T-helper 22 cell (primary cell): Measurements from ENCODE around the gene GPN3.
"Not testable (repeated sequence)": the region's sequence is repeated elsewhere in the genome, so short reads cannot be mapped to it uniquely, and the experiment has no call there.

Experiments used
- DNase-seq: peaks from one replicate; pipeline ENCODE4 v3.0.0-alpha.2; 2020; ENCODE audit warnings: low read depth

The GPN3 gene

GRCh38 chr12:110444455-110444854, 23.6 kb downstream of the GPN3 start:
- DNase-seq = no peak

DNA sequence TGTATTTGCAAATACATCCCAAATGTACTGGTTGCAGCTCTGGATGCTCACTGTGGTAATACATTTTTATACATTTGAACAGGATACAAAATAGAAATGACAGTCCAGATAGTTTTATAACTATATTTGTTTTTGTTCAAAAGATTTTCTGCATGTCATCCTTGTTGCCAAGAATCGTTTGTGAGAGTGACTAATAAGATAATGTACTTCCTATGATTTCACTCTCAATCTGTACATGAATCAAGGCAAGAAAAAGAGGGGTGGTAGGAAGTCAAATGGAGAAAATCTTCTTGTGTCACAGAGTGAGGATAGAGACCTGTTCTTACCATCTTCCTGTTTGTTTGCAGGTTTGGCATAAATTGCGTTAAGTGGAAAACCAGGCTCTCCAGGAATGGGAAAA, 31.8 kb downstream of the GPN3 start:
- no peak for DNase-seq

DNA sequence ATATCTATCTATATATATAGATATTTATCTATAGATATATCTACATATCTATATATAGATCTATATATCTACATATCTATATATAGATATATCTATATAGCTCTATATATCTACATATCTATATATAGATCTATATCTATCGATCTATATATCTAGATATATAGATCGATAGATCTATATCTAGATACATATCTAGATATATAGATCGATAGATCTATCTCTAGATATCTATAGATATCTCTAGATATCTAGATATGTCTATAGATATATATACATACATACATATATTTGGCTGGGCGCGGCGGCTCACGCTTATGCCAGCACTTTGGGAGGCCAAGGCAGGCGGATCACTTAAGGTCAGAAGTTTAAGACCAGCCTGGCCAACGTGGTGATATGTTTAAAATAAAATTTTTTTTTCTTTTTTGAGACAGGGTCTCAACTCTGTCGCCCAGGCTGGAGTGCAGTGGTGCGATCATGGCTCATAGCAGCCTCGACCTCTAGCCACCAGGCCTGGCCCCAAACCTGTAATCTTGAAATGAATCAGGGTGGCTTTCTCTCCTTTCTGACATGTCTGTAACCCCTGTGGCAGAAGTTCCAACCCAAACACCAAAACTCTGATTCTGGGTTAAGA, 36.0 kb downstream of the GPN3 start:
- no peak for DNase-seq

DNA sequence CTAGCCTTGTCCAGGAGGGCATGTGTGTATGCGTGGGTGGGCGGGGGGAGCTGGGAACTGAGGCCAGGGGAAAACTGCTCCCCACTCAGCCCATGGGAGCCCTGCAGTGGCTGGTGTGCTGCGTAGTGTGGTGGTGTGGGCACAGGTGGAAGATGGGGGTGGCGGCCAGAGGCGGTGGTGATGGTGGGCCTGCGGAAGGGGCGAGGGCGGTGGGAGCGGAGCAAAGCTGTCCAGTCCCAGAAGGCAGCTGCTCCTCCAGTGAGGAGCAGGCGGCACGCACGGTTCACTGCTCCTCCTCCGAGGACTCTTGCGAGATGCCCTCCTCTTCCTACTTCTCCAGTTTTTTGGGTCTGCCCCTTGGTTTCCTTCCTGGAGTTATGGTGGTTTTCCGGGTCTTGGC, 38.4 kb downstream of the GPN3 start:
- DNase-seq = not testable (repeated sequence)

- no peak for DNase-seq
These were observed 41.7 kb downstream of the GPN3 start for GRCh38 chr12:110426406-110426805.

- no peak for DNase-seq
These were observed 43.8 kb downstream of the GPN3 start for GRCh38 chr12:110424237-110424636.

GRCh38 chr12:110421701-110422100, 46.4 kb downstream of the GPN3 start:
- no peak for DNase-seq

- DNase-seq = no peak
These were observed 46.8 kb downstream of the GPN3 start for GRCh38 chr12:110421159-110421661.

DNA sequence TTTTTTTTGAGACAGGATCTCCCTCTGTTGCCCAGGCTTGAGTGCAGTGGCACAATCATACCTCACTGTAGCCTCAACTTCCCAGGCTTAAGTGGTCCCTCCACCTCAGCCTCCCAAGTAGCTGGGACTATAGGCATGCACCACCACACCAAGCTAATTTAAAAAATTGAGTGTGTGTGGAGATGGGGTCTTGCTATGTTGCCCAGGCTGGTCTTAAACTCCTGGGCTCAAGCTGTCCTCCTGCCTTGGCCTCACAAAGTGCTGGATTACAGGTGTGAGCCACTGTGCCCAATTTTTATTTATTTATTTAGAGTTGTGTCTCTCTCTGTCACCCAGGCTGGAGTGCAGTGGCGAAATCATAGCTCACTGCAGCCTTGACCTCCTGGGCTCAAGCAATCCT, 47.4 kb downstream of the GPN3 start:
- not testable (repeated sequence) for DNase-seq

DNA sequence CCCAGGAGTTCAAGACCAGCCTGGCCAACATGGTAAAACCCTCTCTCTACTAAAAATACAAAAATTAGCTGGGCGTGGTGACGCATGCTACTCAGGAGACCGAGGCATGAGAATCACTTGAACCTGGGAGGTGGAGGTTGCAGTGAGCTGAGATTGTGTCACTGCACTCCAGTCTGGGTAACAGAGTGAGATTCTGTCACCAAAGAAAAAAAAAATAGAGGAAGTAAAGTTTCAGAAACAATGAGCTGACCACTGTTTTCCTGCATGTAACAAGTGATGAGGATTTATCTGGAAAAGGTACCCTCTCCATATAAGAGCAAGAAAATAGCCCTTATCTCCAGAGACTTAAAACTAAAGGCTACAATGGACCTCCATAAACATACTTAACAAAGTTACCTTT, 50.9 kb downstream of the GPN3 start:
- DNase-seq = not testable (repeated sequence)

DNA sequence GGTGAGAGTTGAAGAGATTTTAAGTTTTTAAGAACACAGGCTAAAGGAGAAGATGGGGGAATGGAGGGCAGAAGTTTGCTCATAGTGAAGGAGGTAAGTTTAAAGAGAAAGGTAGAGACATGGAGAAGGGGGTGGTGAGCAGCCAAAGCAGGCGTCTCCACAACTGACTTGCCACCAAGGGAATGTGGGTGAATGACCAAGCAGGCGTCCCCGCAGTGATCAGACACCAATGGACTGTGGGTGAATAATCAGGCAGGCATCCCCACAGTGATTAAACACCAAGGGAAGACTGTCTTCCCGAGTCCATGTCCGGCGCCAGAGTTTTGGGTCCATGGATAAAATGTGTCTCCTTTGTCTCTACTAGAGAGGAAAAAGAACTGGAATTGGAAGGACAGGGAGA, 58.0 kb downstream of the GPN3 start:
- DNase-seq = not testable (repeated sequence)

DNA sequence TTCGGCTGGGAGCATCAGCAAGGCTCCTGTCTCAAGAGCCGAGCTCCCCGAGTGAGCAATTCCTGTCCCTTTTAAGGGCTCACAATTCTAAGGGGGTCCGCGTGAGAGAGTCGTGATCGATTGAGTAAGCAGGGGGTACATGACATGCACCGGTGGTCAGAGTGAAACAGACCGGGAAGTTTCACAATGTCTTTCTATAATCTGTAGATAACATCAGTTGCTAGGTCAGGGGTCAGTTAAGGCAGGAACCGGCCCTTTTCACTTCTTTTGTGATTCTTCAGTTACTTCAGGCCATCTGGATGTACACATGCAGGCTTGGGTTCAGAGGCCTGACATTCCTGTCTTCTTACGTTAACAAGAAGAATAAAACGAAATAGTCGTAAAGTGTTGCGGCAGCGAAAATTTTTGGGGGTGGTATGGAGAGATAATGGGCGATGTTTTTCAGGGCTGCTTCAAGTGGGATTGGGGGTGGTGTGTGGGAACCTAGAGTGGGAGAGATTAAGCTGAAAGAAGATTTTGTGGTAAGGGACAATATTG, 62.9 kb downstream of the GPN3 start:
- not testable (repeated sequence) for DNase-seq

DNA sequence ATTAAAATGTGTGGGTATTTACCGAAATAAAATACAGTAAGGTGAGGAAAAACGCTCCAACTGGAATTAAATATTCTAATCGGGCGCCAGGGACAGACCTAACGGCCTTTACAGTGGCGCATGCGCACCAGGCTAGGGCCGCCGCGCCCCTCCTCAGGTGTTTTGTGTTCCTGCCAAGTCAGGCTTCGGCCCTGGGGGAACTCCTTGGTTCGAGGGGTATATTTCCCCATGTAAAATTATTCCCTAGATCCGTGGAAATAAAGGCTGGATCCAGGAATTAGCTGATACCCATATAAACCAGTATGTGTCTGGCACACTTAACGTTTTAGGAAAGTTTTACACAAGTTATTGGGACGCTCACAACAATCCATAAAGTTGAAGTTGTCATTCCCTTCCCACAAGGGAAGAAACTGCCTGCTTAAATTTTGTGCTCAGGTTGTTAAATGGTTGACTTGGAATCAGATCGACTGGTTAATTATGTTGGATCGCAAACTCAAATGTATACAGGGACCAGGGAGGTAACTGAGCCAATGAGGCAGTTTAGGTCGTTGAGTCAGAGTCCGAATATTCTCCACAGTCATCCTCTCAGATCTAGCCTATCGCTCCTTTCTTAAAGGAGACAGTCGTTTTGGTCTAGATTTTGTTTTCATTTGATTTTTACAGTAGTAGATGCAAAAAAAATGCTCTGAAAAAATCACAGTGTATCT, 63.9 kb downstream of the GPN3 start:
- DNase-seq = peak; percentile 62

DNA sequence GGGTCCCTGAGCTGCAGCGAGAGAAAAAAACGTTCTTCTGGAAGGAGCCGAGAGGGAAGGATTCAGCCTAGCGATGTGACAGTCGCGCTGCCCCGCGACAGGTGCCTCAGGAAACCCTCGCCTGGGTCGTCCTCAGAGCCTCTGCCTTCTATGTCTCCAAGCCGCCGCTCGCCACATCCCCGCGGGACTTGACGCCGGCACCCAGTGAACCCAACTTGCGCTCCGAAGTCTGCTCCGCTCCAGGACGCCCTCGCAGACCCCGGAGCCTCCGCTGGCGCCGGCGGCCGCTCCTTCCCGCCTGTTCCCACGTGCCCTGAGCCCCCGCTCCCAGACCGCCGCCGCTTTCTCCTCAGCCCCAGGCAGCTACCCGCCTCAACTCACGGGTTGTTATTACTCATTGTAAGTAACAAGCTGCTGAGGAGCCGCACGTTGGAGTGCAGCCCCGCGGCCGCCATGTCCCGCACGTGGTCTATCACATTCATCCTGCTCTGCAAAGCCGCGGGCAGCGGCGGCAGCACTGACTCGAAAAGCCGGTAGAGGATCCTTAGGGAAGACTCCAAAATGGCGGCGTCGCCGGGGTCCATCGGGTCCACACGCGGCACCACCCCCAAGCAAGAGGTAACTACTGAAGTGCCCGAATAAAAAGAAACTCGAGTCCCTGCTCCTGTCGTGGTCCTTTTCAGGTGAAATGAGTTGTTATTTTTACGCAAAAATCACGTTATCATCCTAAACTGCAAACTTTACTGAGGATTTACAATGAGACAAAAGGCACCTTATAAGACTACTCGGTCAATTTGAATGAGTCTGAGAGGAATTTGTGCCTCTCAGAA, 64.7 kb downstream of the GPN3 start, which contains the start of gene ANAPC7:
ANAPC7 (minus strand) TSS at position 563 of the 830 bp plus-strand sequence; CDS start at position 482, 81 bp downstream.
- peak; percentile 83 for DNase-seq
